Occipital lobe (tissue), 2 donors: ENCODE results near the gene ZMYND8. TPM values are rescaled to one million over a fixed set of nuclear protein-coding genes. Genes with fewer than 3 reads are reported as not detected.
"Not testable (repeated sequence)": the region's sequence is repeated elsewhere in the genome, so short reads cannot be mapped to it uniquely, and the experiment has no call there.

Experiments
- DNase-seq: peaks from one replicate; lab custom pipeline; 2025; lab: John Stamatoyannopoulos, UW
- total RNA-seq: library from RNA; depleted of rRNA; stranded (reverse); fragments of >200 nt; gene quantifications from one replicate; pipeline ENCODE4 v1.2.3, GENCODE V29; 2014

Gene ZMYND8
- total RNA-seq, 1 donor from 2014 or later = 58.6 TPM

- DNase-seq = no peak
Observed at GRCh38 chr20:47370850-47371782, 14.6 kb upstream of the ZMYND8 start.

- DNase-seq = no peak
Observed at GRCh38 chr20:47370214-47370613, 13.7 kb upstream of the ZMYND8 start.

GRCh38 chr20:47368301-47368700 is 11.8 kb upstream of the ZMYND8 start:
- DNase-seq = no peak

DNA sequence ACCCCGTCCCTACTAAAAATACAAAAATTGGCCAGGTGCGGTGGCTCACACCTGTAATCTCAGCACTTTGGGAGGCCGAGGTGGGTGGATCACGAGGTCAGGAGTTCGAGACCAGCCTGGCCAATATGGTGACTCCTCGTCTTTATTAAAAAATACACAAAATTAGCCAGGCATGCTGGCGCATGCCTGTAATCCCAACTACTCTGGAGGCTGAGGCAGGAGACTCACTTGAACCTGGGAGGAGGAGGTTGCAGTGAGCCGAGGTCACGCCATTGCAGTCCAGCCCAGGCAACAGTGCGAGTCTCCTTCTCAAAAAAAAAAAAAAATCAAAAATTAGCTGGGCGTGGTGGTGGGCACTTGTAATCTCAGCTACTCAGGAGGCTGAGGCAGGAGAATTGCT is 9.8 kb upstream of the ZMYND8 start:
- DNase-seq = not testable (repeated sequence)

GRCh38 chr20:47365023-47365764 is 8.7 kb upstream of the ZMYND8 start:
- DNase-seq = no peak

GRCh38 chr20:47362361-47363219 is 6.1 kb upstream of the ZMYND8 start:
- DNase-seq = no peak

DNA sequence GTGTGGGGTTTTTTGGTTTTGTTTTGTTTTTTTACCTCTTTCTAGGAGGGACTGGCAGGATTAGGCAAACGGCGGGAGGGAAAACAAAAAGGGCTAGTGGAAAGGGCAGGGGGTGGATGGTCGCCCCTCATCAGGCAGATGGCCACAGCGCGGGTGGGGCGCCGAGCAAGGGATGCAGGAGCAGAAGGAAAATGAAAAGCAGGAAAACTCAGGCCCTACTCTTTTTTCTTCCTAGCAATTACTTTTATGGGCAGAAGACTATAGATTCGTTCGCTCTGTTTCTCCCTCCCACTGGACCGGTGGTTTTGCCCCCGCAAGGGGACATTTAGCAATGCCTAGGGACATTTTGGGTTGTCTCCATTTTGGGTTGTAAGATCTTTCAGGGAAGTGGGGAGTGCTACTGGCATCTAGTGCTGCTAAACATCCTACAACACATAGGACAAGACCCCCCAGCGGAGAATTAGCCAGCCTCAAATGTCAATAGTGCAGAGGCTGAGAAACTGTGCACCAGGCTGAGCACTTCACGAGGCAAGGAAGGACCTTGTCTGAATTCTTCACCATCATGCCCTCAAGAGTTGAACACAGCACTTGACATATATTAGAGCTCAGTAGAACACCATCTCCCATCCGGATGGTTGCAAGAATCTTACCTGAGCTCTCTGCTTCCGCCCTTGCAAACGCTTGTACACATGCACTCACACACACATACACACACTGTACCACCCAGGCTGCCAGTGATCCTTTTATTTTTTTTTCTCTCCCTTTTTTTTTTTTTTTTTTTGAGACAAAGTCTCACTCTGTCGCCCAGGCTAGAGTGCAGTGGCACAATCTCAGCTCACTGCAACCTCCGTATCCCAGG is 4.8 kb upstream of the ZMYND8 start:
- no peak for DNase-seq

- DNase-seq = peak; percentile 62
Observed at GRCh38 chr20:47360297-47361056, 4.0 kb upstream of the ZMYND8 start.

GRCh38 chr20:47359530-47360296 is 3.2 kb upstream of the ZMYND8 start:
- DNase-seq = no peak

GRCh38 chr20:47358672-47359529 is 2.4 kb upstream of the ZMYND8 start:
- DNase-seq = peak; percentile 81

GRCh38 chr20:47358039-47358671 is 1.7 kb upstream of the ZMYND8 start:
- no peak for DNase-seq

DNA sequence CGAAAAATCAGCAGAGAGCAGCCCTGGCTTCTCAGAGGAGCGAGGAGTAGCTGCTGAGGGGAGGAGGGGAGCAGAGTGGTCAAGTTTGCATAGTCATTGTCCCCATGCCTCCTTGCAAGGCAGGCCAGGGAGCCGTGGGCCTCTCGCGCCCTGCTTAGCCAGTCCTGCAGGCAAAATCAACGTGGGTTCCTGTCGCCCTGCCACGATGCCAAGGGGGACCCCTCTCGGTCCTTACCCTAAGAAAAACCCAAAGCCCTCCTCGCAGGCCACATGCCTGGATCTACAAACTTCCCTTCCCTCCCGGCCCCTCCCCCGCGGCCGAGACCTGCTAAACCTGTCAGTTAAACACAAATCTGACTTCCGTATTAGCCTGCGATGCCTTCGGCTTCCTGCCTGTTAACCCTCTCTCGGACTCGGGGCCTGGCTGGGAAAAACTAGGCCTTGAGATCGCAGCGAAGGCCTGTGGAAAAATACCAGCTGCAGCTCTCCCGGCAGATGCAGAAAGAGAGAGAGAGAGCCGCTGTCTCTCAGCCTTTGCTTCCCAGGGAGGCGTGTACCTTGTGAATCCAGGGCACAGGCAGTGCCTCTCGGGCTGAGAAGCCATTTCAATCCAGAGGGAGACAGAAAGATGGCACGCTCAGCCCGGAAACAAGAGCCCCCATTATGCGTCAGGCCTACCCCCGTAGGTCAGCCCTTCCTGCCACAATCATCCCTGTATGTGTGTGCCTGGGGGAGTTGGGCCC is 968 bp upstream of the ZMYND8 start:
- DNase-seq = peak; percentile 88

DNA sequence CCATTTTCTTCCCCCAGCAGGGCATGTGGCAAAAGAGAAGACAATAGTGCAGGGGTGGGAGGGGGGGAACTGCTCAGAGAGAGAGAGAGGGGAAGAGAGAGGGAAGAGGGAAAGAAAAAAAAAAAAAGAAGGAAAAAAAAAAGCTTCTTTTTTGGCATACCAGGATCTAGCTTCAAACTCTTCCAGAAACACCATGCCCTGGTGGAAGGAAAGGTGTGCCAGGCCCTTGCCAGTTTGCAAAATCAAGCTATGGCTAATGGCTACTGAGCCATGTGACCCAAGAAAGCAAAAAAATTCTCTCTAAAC is 326 bp downstream of the ZMYND8 start:
- no peak for DNase-seq

- DNase-seq = peak; percentile 39
Observed at GRCh38 chr20:47355489-47356219, 845 bp downstream of the ZMYND8 start.

GRCh38 chr20:47354714-47355488 is 1.6 kb downstream of the ZMYND8 start:
- no peak for DNase-seq

DNA sequence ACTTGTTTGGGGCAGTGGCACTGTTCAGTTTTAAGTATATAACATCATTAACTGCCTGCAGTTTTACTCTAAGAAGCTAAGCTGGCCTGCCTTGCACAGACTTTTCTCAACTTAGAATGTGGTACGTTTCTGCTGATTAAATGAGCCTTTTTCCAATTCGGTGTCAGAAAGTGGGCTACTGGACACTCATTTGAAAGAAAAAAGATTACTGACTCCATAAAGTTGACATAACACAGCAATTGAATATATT is 2.1 kb downstream of the ZMYND8 start:
- no peak for DNase-seq
